H4 (cell line): Measurements from ENCODE around the gene FBXL19. TPM values are rescaled to one million over a fixed set of nuclear protein-coding genes. Genes with fewer than 3 reads are reported as not detected.
"Not testable (repeated sequence)": the region's sequence is repeated elsewhere in the genome, so short reads cannot be mapped to it uniquely, and the experiment has no call there.

Experiments
- DNase-seq: peaks from one replicate; pipeline ENCODE4 v3.0.0-alpha.2; 2015; ENCODE audit warnings: low spot score
- total RNA-seq: library from RNA; depleted of rRNA; stranded (reverse); fragments of >200 nt; shearing (Covaris generic); gene quantifications from 2 replicates; pipeline ENCODE4 v1.2.3, GENCODE V29; 2014

FBXL19 gene
- total RNA-seq, 1 experiment from 2014 or later = 5.0 TPM

GRCh38 chr16:30921748-30922419 lies 1.5 kb upstream of the FBXL19 start:
- peak; percentile 88 for DNase-seq

GRCh38 chr16:30922420-30922959 lies 882 bp upstream of the FBXL19 start:
- DNase-seq = peak; percentile 99

- peak; percentile 99 for DNase-seq
These were observed 324 bp upstream of the FBXL19 start for GRCh38 chr16:30922960-30923535.

- DNase-seq = no peak
These were observed 922 bp downstream of the FBXL19 start for GRCh38 chr16:30924076-30924912.

GRCh38 chr16:30924913-30925631 lies 1.7 kb downstream of the FBXL19 start:
- no peak for DNase-seq

GRCh38 chr16:30925632-30925987 lies 2.2 kb downstream of the FBXL19 start:
- DNase-seq = no peak

GRCh38 chr16:30925995-30926811 lies 2.8 kb downstream of the FBXL19 start:
- DNase-seq = no peak

GRCh38 chr16:30926937-30927788 lies 3.8 kb downstream of the FBXL19 start:
- no peak for DNase-seq

GRCh38 chr16:30927789-30928378 lies 4.5 kb downstream of the FBXL19 start:
- no peak for DNase-seq

GRCh38 chr16:30928390-30928789 lies 5.0 kb downstream of the FBXL19 start:
- no peak for DNase-seq

- DNase-seq = no peak
These were observed 5.8 kb downstream of the FBXL19 start for GRCh38 chr16:30929167-30929566.

- DNase-seq = no peak
These were observed 6.8 kb downstream of the FBXL19 start for GRCh38 chr16:30930160-30930571.

GRCh38 chr16:30931068-30931650 lies 7.8 kb downstream of the FBXL19 start:
- DNase-seq = no peak

GRCh38 chr16:30934827-30935557 lies 11.6 kb downstream of the FBXL19 start:
- peak; percentile 54 for DNase-seq

GRCh38 chr16:30937692-30938091 lies 14.3 kb downstream of the FBXL19 start:
- no peak for DNase-seq

- DNase-seq = not testable (repeated sequence)
These were observed 16.2 kb downstream of the FBXL19 start for GRCh38 chr16:30939571-30939970.

GRCh38 chr16:30941600-30942425 lies 18.4 kb downstream of the FBXL19 start:
- DNase-seq = peak; percentile 70

GRCh38 chr16:30942426-30942806 lies 19.0 kb downstream of the FBXL19 start:
- DNase-seq = no peak
